ENCODE measurements around the gene E2F4. TPM values are rescaled to one million over a fixed set of nuclear protein-coding genes. Genes with fewer than 3 reads are reported as not detected.

E2F4 gene
- total and polyA plus RNA-seq, 2 donors (not counting 1 experiment from before 2014, with no cell fraction given) = 106 to 188 TPM

DNA sequence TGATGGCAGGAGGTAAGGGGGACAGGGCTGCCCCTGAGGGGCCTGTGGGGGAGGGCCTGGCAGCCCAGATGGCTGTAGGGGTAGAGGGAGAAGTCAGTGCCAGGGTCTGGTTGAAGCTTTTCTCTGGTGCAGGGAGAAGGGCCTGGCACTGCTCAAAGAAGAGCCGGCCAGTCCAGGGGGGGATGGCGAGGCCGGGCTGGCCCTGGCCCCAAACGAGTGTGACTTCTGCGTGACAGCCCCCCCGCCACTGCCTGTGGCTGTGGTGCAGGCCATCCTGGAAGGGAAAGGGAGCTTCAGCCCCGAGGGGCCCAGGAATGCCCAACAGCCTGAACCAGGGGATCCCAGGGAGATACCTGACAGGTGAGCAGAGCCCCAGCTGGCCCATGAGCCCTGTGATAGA, 24.4 kb upstream of the E2F4 start:
- H3K36me3 ChIP-seq (replicated peaks in 1 of 2; ENCODE audit: control extremely low read depth in 1 of 2, control insufficient read depth in 1 of 2, extremely low read depth in 1 of 2, insufficient read depth in 2 of 2, low read length in 1 of 2) = no peaks in the 10 kb centered on the region
- POLR2A ChIA-PET = no interaction called here
- peaks cover 14% of the 10 kb centered on the region for H4K20me1 ChIP-seq (ENCODE audit: control insufficient read depth, insufficient read depth, low read length, poor library complexity, severe bottlenecking)
- no peak overlapping the region for H2AFZ ChIP-seq (ENCODE audit: insufficient read depth, low read depth, low read length, poor library complexity, severe bottlenecking)
- intact Hi-C loops (cut with micrococcal nuclease) = no loop called here
- TF ChIP-seq, protein P1, sequence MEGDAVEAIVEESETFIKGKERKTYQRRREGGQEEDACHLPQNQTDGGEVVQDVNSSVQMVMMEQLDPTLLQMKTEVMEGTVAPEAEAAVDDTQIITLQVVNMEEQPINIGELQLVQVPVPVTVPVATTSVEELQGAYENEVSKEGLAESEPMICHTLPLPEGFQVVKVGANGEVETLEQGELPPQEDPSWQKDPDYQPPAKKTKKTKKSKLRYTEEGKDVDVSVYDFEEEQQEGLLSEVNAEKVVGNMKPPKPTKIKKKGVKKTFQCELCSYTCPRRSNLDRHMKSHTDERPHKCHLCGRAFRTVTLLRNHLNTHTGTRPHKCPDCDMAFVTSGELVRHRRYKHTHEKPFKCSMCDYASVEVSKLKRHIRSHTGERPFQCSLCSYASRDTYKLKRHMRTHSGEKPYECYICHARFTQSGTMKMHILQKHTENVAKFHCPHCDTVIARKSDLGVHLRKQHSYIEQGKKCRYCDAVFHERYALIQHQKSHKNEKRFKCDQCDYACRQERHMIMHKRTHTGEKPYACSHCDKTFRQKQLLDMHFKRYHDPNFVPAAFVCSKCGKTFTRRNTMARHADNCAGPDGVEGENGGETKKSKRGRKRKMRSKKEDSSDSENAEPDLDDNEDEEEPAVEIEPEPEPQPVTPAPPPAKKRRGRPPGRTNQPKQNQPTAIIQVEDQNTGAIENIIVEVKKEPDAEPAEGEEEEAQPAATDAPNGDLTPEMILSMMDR (IDR thresholded peaks at IDR 0.05) = no peak
- no peak for TF ChIP-seq EZH2 (IDR thresholded peaks at IDR 0.05; ENCODE audit: borderline replicate concordance, insufficient read depth, low read depth, low read length, poor library complexity, severe bottlenecking)
- DNase-seq (no peak), ATAC-seq (ENCODE audit: low read depth) (no peak)
- H3K27me3 ChIP-seq (replicated peaks in 1 of 4; ENCODE audit: control extremely low read depth in 1 of 4, control insufficient read depth in 3 of 4, insufficient read depth in 4 of 4, low read length in 3 of 4) = peaks cover 0 to 95% (median 67%) of the 10 kb centered on the region in 4 experiments
- peaks cover 0 to 40% (median 0%) of the 10 kb centered on the region in 3 donors for H3K9me3 ChIP-seq (ENCODE audit: control extremely low read depth in 1 of 3, control insufficient read depth in 2 of 3, insufficient read depth in 1 of 3, low read length in 2 of 3)
- no peak overlapping the region for H3K27ac ChIP-seq (ENCODE audit: low read length in 2 of 2)
- H3K79me2 ChIP-seq (ENCODE audit: control insufficient read depth, insufficient read depth, low read length) = no peaks in the 10 kb centered on the region
- no peak overlapping the region for H3K27ac Mint-ChIP-seq
- peaks cover 58% of the 10 kb centered on the region for H3K27me3 Mint-ChIP-seq
- no peak overlapping the region for H3K4me3 ChIP-seq (ENCODE audit: control extremely low read depth in 1 of 5, extremely low read depth in 1 of 5, insufficient read depth in 1 of 5, low read depth in 2 of 5, low read length in 4 of 5)
- H3K4me1 Mint-ChIP-seq = peaks cover 37% of the 10 kb centered on the region
- 94% methylated on average over 7 of the region's 7 CpGs for WGBS (ENCODE audit: insufficient coverage)
- CTCF ChIA-PET = interaction anchor here (0.7 to 1.3 kb wide), 2 partner anchors 10 to 495 kb away, joined by 4 to 6 read pairs; no protein-coding TSS in a partner anchor
- no peaks in the 10 kb centered on the region for H3K9me3 Mint-ChIP-seq (ENCODE audit: insufficient read depth)
- H3K4me2 ChIP-seq (replicated peaks; ENCODE audit: low read depth, low read length, poor library complexity, severe bottlenecking) = no peak overlapping the region
- H3K4me3 Mint-ChIP-seq = no peak overlapping the region
- peaks cover 47 to 58% of the 10 kb centered on the region in 2 donors for H3K4me1 ChIP-seq (ENCODE audit: control insufficient read depth in 2 of 2, insufficient read depth in 2 of 2, low read length in 2 of 2)
- H3K9ac ChIP-seq (ENCODE audit: low read length) = no peak overlapping the region

GRCh38 chr16:67169011-67169451, 22.9 kb upstream of the E2F4 start:
- H3K27me3 Mint-ChIP-seq = peaks cover 68% of the 10 kb centered on the region
- Histone ChIP-seq H3K9ac (ENCODE audit: low read length) (no peak overlapping the region), H3K27ac (ENCODE audit: low read length in 2 of 2) (no peak overlapping the region), H2AFZ (ENCODE audit: insufficient read depth, low read depth, low read length, poor library complexity, severe bottlenecking) (no peak overlapping the region), H3K4me1 (ENCODE audit: control insufficient read depth in 2 of 2, insufficient read depth in 2 of 2, low read length in 2 of 2) (peaks cover 44 to 54% of the 10 kb centered on the region in 2 donors), H3K4me3 (ENCODE audit: control extremely low read depth in 1 of 5, extremely low read depth in 1 of 5, insufficient read depth in 1 of 5, low read depth in 2 of 5, low read length in 4 of 5) (no peak overlapping the region), H3K79me2 (ENCODE audit: control insufficient read depth, insufficient read depth, low read length) (no peaks in the 10 kb centered on the region), H3K4me2 (replicated peaks; ENCODE audit: low read depth, low read length, poor library complexity, severe bottlenecking) (no peak overlapping the region), H3K36me3 (replicated peaks in 1 of 2; ENCODE audit: control extremely low read depth in 1 of 2, control insufficient read depth in 1 of 2, extremely low read depth in 1 of 2, insufficient read depth in 2 of 2, low read length in 1 of 2) (no peaks in the 10 kb centered on the region), H3K9me3 (ENCODE audit: control extremely low read depth in 1 of 3, control insufficient read depth in 2 of 3, insufficient read depth in 1 of 3, low read length in 2 of 3) (peaks cover 0 to 35% (median 0%) of the 10 kb centered on the region in 3 donors), H4K20me1 (ENCODE audit: control insufficient read depth, insufficient read depth, low read length, poor library complexity, severe bottlenecking) (peaks cover 9% of the 10 kb centered on the region), H3K27me3 (replicated peaks in 1 of 4; ENCODE audit: control extremely low read depth in 1 of 4, control insufficient read depth in 3 of 4, insufficient read depth in 4 of 4, low read length in 3 of 4) (peaks cover 0 to 97% (median 68%) of the 10 kb centered on the region in 4 experiments)
- no peak overlapping the region for H3K4me3 Mint-ChIP-seq
- peaks cover 41% of the 10 kb centered on the region for H3K4me1 Mint-ChIP-seq
- POLR2A ChIA-PET = no interaction called here
- intact Hi-C loops (cut with micrococcal nuclease) = no loop called here
- ATAC-seq (ENCODE audit: low read depth) (no peak), DNase-seq (no peak)
- 66% methylated on average over 9 of the region's 9 CpGs for WGBS (ENCODE audit: insufficient coverage)
- CTCF ChIA-PET = interaction anchor here (1.0 to 3.2 kb wide), 7 partner anchors 9 to 153 kb away, joined by 3 to 11 read pairs (median 5); partner anchors contain the start of genes B3GNT9, FBXL8 and TRADD
- H3K27ac Mint-ChIP-seq = no peak overlapping the region
- TF ChIP-seq EZH2 (IDR thresholded peaks at IDR 0.05; ENCODE audit: borderline replicate concordance, insufficient read depth, low read depth, low read length, poor library complexity, severe bottlenecking) = no peak
- TF ChIP-seq, protein P1 (IDR thresholded peaks at IDR 0.05) = no peak
- no peaks in the 10 kb centered on the region for H3K9me3 Mint-ChIP-seq (ENCODE audit: insufficient read depth)
